DLD1 (cell line): ENCODE results near the gene FAM240B.

Source experiments
- in situ Hi-C: cut with HindIII; loops from 2 replicates; pipeline ENCODE4 v1.10.0; 2017; ENCODE audit warnings: low sequenced_read_pairs

Gene FAM240B

GRCh38 chr9:38700695-38701094, 19.2 kb downstream of the FAM240B start:
- in situ Hi-C loops: no loop called here

- in situ Hi-C loops: no loop called here
Observed at GRCh38 chr9:38699337-38699736, 20.6 kb downstream of the FAM240B start.

DNA sequence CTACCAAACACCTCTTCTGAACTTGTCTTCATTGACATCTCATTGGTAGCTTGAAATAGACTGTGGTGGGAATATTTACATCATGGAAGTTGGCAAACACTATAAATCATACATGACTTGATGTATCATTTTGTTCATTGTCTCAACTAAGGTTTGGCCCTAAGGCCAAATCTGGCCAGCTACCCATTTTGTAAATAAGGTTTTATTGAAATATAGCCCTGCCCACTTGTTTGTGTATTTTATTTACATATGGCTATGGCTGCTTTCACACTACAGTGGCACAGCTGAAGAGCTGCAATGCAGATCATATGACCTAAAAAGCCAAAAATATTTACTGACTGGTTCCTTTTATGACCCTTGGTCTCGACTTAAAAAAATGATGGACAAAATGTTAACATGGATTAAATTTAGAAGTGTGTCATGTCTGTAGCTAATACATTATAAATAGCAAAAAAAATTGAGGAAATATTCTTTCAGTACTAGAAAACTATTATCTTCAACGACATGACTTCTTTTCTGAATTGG, 22.1 kb downstream of the FAM240B start:
- in situ Hi-C loops: no loop called here

DNA sequence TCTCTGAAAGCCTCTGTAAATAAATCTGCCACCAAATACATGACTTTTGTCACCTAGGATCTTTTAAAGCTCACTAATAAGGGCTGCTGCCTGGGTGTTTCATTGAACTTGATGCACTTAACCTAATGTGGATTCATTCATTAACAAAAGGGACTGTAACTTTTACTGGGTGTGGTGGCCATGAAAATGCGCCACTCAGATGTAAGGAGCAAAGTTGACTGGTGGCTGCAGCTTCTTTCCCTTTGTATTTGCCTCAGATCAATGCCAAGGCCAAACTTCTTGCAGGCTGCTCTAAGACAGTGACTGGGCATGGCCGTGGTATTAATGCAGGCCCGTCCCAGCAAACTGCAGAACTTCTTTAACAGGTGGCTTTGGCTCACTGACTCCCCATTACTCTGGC, 22.9 kb downstream of the FAM240B start:
- in situ Hi-C loops: no loop called here

DNA sequence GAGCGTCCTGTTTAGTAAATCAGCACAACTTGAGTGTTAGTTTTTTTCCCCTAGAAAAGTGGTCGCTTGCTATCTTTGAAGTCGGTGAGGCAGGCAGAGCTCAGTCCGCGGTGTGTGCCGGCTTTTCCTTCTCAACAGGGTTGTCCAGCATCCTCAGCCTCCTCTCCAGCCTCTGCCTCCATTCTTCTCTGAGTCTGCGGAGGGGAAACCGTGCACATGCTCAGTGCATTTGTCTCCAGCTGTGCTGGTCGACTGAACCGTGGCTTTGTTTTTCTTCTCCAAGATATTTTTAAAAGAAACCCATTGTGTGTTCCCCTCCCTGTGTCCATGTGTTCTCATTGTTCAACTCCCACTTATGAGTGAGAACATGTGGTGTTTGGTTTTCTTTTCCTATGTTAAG, 25.3 kb downstream of the FAM240B start:
- in situ Hi-C loops: no loop called here

GRCh38 chr9:38692707-38693106, 27.2 kb downstream of the FAM240B start:
- in situ Hi-C loops: no loop called here

DNA sequence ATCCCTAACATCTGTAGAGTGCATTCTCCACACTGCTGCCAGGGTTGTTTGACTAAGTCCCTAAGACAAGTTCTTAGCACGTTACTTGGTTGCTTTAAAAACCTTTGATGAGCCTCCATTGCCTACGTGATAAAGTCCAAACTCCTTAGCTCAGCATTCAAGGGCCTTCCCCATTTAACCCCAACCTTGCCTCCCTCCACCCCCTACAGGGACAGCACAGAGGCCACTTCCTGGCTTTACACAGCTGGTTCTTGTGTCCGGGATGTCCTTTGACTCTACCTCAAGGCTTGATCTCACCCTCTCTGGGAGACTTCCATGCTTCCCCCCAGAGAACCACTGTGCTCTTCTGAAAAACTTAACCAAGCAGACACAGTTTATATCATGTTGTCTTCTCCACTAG, 29.4 kb downstream of the FAM240B start:
- in situ Hi-C loops: no loop called here

- in situ Hi-C loops: no loop called here
Observed at GRCh38 chr9:38689678-38690077, 30.3 kb downstream of the FAM240B start.

DNA sequence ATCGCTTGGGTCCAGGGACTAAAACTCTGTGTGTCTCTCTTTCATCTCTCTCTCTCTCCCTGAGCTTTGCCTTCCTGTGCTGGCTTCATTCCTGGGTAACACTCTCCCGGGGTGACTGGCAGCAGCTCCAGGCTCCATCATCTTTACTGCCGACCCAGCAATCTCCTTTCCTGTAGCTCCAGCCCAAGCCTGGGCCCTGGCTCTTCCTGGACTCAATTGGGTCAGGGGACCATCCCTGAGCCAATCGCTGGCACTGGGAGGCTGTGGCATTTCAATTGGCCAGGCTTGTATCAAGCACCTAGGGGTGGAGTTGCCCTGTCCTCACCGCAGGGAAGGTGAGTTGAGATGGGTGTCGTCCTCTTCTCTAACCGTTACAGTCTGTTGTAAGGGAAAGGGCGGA, 31.9 kb downstream of the FAM240B start:
- in situ Hi-C loops: no loop called here

DNA sequence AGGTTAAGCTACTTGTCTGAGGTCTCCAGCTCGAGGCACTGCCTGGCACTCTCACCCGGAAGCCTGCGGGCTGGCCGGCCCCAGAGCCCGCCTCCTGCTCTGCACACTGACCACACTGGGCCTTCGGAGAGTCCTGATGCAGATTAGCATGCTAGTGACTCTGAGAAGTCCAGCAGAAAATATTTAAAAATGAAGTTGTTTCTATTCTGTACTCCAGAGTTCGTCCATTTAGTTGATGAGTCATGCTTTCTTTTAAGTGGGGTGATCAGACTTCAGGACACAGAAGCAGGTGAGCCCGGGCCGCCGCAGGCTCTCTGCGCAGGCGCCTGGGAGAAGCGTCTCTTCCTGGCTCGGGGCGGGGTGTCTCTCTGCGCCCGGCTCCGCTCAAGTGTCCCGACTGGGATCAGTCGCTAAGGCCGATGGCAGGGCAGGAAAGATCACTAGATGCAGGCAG, 32.5 kb downstream of the FAM240B start:
- in situ Hi-C loops: no loop called here

DNA sequence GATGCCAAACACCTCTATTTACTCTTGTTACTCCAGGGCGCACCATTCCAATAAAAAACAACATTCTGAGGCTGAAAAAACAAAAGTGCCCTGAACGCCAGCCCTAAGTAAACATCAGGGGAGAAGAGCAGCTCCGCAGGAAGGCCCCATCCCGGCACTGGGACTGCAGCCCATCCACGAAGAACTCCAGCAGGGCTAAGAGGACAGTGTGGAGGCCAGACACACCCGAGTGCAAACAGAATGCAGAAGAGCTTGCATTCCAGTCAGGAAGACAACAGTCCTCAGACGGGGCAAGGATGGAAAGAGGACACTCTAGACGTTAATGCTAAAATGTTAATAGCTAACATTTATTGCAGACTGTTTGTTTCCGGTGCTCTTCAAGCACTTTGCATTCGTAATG, 33.0 kb downstream of the FAM240B start:
- in situ Hi-C loops: no loop called here

- in situ Hi-C loops: no loop called here
Observed at GRCh38 chr9:38685535-38685934, 34.4 kb downstream of the FAM240B start.

DNA sequence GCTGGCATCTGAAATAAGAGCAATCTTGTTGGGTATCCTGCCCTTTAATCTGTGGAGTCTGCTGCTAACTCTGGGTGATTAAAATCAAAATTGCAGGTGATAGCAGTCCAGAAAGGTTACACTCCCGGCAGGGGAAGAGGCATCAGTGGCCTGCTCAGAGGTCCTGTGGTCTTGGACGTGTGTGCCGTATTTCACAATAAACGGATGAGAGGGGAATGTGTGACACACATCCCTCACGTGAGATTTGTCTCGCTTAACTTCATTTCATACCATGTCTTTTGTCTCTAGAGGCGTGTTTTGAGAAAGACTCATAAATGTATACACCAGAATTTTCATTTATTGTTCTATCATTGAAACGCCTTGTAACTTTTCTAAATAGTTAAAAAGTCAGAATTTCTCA, 36.6 kb downstream of the FAM240B start:
- in situ Hi-C loops: no loop called here

DNA sequence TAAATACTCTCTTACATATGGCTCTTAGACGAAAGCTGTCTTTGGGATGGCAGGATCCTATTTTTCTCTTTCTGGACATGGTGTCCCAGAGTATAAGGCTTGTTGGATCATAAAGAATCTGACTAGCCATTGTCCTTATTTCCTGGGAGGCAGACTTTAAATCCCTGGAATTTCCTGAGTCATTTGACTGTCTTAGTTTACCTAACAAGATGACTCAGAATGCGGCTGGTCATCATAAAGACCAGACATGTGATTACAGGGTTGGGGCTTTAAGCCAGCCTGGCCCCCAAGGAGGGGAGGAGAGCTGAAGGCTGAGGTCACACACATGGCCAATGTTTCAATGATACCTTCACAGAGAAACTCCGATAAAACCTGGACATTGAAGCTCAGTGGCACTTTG, 37.2 kb downstream of the FAM240B start:
- in situ Hi-C loops: no loop called here

DNA sequence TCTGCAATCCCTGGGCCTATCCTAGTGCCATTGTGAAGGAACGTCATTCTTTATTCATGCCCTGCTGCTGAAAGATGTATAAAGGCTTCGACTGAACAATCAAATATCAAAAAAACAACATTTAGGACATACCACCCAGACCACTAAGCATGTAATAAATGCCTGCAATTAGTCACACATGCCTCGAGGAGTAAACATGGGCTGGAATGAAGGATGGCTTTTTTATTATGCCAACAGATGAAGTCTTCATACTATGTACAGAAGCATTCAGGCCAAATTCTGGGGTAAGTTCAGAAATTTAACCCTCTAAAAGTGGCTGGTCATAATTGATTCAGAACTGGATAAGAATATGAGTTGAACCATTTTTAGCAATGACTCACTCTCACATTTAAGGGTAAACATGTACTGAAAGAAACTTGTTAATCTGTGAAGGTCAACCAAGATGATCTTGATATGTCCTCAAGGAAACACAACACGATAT, 38.1 kb downstream of the FAM240B start:
- in situ Hi-C loops: no loop called here

DNA sequence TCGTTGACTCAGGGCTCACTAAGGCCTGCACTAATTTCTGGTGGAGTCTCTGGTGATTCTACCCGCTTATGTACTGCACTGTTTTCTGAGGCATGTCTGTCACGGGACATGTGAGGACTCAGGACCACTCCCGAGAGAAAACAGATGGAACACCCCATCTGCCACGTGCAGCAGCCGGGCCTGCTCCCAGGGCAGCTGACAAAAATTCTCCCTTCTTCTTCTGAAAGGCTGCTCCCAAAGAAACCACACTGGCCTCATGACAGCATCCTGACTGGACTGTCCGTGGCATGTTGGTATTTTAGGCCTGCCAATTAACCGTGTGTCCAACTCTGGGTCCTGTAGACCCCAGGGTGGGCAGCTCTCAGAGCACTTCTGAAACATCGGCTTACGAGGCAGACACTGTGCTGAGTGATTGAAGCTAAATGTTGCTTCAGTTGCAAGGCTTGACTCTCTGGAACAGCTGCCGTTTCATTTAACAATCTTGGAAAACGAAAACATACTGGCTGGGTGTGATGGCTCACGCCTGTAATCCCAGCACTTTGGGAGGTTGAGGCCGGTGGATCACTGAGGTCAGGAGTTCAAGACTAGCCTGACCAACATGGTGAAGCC, 39.0 kb downstream of the FAM240B start:
- in situ Hi-C loops: no loop called here

DNA sequence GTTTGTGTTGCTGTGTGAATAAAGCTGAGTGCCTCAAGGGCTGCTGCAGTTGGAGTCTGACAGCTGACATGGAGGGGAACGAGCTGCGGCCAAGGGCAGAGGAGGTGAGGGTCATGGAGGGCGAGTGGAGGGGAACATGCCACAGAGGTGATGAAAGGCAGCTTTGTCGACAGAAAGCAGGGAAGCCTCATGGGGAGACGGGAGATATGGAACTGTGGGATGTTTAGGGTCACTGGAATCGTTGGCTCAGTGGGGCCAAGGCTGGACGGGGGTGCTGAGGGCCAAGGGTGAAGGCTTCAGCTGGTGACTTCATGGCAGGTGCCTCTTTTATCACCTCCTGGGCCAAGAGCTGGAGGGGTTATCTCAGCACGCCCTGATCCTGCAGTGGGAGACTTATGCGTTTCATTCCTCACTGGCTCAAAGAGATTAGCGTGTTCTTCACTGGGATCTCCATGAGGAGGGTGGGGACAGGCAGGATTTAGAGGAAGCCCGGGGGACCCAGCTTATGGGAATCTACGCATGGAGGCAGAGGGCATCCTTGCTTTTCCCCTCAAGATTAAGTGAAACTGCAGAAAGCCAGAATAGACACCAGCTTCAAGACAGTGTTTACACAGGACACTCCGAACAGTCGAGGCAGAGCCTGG, 42.2 kb downstream of the FAM240B start:
- in situ Hi-C loops: no loop called here

DNA sequence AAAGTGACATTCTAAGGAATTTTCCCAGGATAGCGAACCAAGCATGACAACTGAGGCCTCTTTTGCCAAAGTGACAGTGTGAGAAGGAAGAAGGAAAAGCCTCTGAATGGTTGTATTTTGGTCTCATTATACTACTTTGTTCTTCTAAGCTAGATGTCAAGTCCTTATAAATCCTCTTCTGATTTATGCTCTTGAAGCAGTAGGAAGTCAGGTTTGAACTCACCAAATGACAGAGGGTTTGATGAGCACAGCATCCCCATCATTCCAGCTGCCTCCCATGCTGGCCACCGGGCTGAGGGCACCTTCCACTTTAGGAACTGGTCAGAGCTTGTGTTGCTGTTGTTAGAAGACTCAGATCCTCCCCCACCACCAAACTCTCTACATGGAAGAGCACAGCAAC, 44.1 kb downstream of the FAM240B start:
- in situ Hi-C loops: no loop called here

DNA sequence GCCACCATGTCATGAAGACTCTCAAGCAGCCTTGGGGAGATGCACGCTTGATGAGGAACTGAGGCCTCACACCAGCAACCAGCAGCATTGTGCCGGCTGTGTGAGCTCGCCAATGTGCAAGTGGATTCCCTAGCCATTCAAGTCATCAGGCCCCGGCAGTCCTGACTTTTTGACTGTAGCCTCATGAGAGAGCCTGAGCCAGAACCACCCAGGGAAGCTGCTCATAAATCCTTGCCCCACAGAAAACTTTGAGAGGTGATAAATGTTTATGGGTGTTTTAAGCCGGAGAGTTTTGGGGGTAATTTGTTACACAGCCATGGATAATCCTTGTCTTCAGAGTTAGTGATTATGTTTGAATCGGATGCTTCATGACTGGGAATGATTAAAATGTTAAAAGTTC, 44.7 kb downstream of the FAM240B start:
- in situ Hi-C loops: no loop called here

DNA sequence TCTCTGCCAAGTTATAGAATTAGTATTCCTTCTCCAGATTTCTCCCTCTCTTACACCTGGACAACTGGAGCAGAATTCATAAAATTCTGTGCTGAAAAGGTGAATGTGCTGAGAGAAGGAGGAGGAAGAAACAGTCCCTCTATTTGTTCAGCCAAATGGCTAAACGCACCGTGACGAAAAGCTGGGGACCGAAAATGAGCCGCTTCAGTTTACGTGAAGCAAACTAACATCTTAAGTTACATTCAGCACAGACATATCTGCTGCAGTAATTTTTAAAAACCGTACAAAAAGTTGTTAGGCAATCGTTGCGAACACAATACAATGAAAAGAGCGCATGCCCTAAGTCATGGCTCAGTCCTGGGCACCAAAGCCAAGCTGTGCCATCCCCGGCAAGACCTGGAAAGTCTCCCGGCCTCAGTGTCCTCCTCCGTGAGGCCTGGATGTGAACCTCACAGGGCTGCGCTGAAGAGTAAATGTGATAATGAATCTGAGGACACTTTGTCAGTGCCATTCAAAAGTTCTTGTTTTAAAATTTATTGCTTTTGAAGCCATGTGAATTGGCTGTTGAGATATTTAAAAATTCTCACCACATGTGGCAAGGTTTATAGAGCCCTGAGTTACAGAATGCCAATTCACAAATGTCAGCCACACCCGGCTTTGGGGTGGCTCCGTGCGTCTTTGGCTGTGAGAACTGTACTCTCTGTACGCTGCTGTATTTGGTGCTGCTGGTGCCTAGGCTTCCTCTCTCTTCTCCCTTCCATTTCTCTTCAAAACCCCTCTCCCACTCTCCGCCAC, 46.3 kb downstream of the FAM240B start:
- in situ Hi-C loops: no loop called here

GRCh38 chr9:38671748-38672147, 48.2 kb downstream of the FAM240B start:
- in situ Hi-C loops: no loop called here

- in situ Hi-C loops: no loop called here
Observed at GRCh38 chr9:38671372-38671731, 48.6 kb downstream of the FAM240B start.
